8988T (cell line): ENCODE results near the gene ANKRD10.
"Not testable (repeated sequence)": the region's sequence is repeated elsewhere in the genome, so short reads cannot be mapped to it uniquely, and the experiment has no call there.

Experiments used
- DNase-seq: peaks from one replicate; pipeline ENCODE4 v3.0.0; 2011

Gene ANKRD10

DNA sequence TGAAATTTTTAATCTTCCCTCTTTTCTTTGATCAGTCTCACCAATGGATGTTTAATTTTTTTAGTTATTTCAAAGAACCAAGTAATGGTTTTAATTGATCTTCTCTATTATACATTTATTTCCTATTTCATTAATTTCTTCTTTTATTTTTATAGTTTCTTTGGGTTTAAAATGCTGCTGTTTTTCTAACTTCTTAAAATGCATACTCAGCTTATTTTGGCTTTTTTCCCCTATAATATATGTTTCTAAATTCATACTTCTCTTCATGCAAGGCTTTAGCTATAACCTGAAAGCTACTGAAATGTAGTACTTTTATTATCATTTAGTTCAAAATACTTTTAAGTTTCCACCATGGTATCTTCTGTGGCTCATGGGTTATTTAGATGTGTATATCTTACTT is 53.9 kb downstream of the ANKRD10 start:
- DNase-seq = no peak

- no peak for DNase-seq
Measured at GRCh38 chr13:110856942-110857835, 57.7 kb downstream of the ANKRD10 start.

- no peak for DNase-seq
Measured at GRCh38 chr13:110855363-110855762, 59.5 kb downstream of the ANKRD10 start.

DNA sequence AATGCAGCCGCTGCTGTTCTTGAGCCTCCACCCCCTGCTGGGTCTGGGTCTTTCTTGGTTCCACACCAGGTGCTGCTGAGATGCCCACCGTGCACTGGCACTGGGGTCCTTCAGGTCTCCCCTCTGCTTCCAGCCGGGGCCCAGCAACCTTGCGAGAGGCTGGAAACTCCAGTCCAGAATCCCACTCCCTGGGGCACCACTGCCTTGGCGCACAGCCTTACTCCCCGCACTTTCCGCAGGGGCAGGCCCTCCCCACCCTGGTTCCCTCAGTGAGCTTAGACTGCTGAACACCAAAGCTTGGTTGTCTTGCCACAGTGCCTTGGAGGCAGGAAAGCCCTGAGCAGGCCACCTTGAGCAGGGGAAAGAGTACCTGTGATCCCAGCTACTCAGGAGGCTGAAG is 60.0 kb downstream of the ANKRD10 start:
- DNase-seq = no peak

- no peak for DNase-seq
Measured at GRCh38 chr13:110853235-110853721, 61.6 kb downstream of the ANKRD10 start.

DNA sequence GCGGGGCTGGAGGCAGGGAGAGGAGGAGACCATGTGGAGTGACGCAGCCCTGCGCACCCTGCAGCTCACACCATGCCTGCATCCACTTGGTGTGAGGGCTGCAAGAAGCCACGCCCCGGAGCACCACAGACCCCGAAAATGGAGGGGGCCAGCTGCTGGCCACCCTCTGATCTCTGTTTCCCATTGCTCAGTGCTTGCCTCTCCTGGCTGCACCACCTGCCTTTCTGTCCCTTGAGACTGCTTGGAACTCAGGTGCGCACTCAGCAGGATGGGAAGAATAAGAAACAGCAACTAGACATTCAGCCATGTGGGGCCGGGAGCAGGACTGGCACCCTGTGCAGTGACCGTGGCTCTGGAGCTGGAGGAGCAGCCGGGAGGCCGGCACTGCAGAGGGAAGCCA is 64.0 kb downstream of the ANKRD10 start:
- no peak for DNase-seq

GRCh38 chr13:110850006-110850405 is 64.9 kb downstream of the ANKRD10 start:
- DNase-seq = no peak

DNA sequence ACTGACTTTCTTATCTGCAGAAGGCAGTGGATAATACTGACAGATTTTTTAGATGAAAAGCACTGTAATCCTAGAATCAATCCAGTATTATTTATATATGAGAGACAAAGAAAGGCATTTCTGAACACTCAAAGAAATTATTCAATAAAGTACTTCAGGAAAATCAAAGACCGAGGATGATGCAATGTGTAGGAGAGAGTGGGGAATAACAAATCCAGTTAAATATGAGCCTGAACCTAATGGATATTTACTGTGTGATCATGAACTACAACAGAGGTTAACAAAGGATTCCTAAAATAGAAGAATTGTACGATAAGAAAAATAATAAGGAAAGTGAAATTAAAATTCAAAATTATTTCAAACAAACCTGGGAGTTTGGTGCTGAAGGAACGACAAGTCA is 69.3 kb downstream of the ANKRD10 start:
- DNase-seq = no peak

GRCh38 chr13:110841846-110842245 is 73.0 kb downstream of the ANKRD10 start:
- no peak for DNase-seq

DNA sequence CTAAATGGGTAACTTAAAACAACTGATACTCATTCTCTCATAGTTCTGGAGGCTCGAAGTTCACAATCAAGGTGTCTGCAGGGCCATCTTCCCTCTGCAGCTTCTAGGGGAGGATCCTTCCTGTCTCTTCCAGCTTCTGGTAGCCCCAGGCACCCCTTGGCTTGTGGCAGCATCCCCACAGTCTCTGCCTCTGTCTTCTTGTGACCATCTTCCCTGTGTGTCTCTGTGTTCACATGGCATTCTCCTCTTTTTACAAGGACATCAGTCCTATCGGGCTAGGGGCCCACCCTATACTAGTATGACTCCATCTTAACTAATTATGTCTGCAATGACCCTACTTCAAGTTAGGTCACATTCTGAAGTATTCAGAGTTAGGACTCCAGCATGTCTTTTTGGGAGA is 73.5 kb downstream of the ANKRD10 start:
- DNase-seq = no peak

- DNase-seq = no peak
Measured at GRCh38 chr13:110838867-110839538, 75.9 kb downstream of the ANKRD10 start.

DNA sequence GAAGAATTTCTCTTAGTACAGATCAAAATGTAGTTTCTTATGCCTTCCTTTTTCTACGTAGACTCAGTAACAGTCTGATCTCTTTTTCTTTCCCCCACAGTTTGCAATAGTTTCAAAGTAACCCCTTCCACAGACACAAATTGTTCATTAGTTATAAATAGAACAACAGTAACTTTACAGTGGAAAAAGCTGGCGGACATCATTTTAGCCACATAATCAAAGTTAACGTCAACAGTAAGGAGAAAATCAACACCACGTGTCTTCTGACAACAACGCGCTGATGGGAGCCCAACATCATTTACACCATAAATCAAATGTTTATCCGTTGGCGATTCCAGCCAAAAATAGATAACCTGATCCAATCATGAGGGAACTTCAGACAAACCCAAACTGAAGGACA is 76.8 kb downstream of the ANKRD10 start:
- no peak for DNase-seq

DNA sequence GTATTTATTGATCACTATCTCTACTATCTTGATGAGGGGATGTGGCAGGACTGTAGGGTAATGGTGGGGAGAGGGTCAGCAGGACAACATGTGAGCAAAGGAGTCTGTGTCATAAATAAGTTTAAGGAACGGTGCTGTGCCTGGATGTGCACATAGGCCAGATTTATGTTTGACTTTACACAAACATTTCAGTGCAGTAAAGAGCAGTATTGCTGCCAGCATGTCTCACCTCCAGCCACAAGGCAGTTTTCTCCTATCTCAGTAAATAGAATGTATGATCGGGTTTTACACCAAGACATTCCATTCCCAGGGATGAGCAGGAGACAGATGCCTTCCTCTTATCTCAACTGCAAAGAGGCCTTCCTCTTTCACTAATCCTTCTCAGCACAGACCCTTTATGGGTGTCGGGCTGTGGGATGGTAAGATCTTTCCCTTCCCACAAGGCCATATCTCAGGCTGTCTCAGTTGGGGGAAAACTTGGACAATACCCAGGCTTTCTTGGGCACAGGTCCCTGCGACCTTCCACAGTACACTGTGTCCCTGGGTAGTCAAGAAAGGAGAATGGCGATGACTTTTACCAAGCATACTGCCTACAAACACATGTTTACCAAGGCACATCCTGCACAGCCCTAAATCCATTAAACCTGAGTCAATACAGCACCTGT is 77.3 kb downstream of the ANKRD10 start:
- DNase-seq = not testable (repeated sequence)

DNA sequence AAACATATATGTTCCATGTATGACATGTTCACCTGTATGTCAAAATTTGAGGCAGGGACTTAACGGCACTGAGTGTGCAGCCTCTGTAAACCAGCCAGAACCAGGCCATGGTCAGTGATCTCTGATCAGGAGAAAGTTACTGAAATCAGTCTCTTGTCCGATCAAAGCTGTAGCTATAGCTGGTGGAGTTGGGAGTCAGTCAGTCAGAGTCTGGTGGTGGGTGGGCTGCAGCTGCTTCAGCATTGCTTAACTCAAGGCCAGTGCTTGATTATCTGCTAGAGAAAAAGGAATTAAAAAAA is 78.3 kb downstream of the ANKRD10 start:
- DNase-seq = no peak

- DNase-seq = no peak
Measured at GRCh38 chr13:110835721-110836604, 78.9 kb downstream of the ANKRD10 start.

GRCh38 chr13:110834572-110834971 is 80.3 kb downstream of the ANKRD10 start:
- no peak for DNase-seq

- no peak for DNase-seq
Measured at GRCh38 chr13:110832531-110832930, 82.3 kb downstream of the ANKRD10 start.

GRCh38 chr13:110832205-110832479 is 82.7 kb downstream of the ANKRD10 start:
- DNase-seq = no peak

DNA sequence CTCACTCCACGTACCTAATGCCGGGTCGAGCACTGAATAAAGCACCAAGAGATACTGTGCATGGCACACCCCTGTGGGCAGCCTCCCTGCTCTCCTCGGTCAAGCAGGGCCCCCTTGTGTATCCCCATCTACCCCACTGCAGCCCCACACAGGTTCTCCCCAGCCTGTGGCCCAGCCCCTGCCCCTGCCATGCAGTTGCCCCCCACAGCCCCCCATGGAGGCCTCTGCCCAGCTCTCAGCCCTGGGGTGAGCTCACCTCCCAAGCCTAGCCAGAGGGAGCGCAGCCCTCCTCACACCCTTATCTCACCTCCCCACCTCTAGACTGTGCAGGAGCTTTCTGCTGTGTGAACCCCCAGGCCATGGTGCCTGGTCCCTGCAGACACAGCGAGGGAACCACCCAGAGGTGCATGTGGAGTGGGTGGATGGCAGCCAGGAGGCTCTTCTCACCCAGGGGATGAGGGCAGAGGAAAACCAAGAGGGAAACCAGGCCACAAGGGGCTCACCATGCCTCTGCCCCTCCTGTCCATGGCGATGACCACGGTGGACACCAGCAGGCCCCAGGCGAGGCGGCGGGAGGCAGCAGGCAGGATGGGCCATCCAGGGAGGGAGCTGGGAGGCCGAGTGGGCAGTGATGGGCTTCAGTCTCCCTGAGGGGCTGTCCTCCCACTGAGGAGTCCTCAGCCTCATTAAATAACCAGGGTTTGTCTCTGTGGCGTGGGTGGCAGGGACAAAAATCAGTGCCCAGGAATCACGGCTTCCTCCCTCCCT is 83.2 kb downstream of the ANKRD10 start:
- DNase-seq = no peak

GRCh38 chr13:110830800-110831371 is 84.0 kb downstream of the ANKRD10 start:
- DNase-seq = no peak

DNA sequence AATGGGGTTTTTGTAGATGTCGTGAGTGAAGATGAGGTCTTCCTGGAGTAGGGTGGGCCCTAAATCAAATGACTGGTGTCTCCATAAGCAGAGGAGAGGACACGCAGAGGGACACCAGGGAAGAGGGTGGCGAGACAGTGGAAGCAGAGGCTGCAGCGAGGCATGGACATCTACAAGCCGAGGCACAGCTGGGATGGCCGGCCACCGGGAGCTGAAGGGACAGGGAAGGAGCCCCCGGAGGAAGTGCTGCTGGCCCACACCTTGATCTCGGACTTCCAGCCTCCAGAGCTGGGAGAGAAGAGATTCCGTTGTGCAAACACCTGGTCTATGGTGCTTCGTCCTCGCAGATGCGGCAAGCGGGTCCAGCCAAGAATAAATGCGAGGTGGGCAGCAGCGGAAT is 84.5 kb downstream of the ANKRD10 start:
- no peak for DNase-seq

DNA sequence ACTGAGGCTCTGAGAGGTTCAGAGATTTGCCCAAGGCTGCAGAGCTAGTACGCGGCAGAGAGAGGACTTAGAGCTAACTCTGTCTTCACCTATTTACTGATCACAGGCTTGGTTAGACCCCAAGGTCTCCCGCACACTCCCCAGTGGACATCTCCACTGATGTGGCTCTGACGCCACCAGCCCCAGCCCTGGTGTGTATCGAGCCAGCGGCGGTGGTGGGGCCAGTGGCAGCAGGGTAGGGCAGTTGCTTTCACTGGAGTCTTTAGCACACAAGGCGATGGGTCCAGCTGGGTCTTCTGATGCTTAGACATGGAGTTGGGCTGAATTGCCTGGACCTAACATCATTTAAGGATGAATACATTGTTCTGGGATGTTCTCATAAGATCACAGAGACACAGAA is 85.4 kb downstream of the ANKRD10 start:
- no peak for DNase-seq
